Retinal pigment epithelial cell (primary cell): ENCODE measurements around the gene MTG1.
"Not testable (repeated sequence)": the region's sequence is repeated elsewhere in the genome, so short reads cannot be mapped to it uniquely, and the experiment has no call there.

Source experiments
- DNase-seq: peaks from one replicate; pipeline ENCODE4 v3.0.0-alpha.2; 2010; ENCODE audit warnings: low read depth
- H3K4me3 ChIP-seq: 2 replicates; pipeline ENCODE4 v1.5.1; 2011; ENCODE audit warnings: mild to moderate bottlenecking, low read length, control low read depth, moderate library complexity
- TF ChIP-seq, protein P1 (sequence below): conservative IDR thresholded peaks from 2 replicates; pipeline ENCODE4 v1.5.1; 2011; ENCODE audit warnings: low read depth, low read length, control low read depth, inconsistent platforms

Gene MTG1

GRCh38 chr10:133373174-133374090 lies 20.5 kb upstream of the MTG1 start, which contains the start of gene ECHS1:
Gene ECHS1 (minus strand): TSS chr10:133373354. CDS start chr10:133373333, 21 bp downstream.
- peak within 1 kb of the TSS; percentile 76 for H3K4me3 ChIP-seq
- DNase-seq, result peak; percentile 57
- TF ChIP-seq, protein P1, sequence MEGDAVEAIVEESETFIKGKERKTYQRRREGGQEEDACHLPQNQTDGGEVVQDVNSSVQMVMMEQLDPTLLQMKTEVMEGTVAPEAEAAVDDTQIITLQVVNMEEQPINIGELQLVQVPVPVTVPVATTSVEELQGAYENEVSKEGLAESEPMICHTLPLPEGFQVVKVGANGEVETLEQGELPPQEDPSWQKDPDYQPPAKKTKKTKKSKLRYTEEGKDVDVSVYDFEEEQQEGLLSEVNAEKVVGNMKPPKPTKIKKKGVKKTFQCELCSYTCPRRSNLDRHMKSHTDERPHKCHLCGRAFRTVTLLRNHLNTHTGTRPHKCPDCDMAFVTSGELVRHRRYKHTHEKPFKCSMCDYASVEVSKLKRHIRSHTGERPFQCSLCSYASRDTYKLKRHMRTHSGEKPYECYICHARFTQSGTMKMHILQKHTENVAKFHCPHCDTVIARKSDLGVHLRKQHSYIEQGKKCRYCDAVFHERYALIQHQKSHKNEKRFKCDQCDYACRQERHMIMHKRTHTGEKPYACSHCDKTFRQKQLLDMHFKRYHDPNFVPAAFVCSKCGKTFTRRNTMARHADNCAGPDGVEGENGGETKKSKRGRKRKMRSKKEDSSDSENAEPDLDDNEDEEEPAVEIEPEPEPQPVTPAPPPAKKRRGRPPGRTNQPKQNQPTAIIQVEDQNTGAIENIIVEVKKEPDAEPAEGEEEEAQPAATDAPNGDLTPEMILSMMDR, result no peak

GRCh38 chr10:133375357-133376115 lies 18.4 kb upstream of the MTG1 start:
- H3K4me3 ChIP-seq, result no peak overlapping the region
- TF ChIP-seq, protein P1, result no peak
- no peak for DNase-seq

DNA sequence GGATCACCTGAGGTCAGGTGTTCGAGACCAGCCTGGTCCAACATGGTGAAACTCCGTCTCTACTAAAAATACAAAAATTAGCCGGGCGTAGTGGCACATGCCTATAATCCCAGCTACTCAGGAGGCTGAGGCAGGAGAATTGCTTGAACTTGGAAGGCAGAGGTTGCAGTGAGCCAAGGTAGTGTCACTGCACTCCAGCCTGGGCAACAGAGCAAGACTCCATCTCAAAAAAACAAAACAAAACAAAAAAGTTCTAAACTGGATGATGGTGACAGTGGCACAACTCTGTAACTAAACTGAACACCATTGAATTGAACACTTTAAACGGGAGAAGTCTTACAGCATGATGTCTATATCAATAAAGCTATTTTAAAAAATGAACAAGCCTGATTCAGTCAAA lies 17.8 kb upstream of the MTG1 start:
- not testable (repeated sequence) for DNase-seq, H3K4me3 ChIP-seq

DNA sequence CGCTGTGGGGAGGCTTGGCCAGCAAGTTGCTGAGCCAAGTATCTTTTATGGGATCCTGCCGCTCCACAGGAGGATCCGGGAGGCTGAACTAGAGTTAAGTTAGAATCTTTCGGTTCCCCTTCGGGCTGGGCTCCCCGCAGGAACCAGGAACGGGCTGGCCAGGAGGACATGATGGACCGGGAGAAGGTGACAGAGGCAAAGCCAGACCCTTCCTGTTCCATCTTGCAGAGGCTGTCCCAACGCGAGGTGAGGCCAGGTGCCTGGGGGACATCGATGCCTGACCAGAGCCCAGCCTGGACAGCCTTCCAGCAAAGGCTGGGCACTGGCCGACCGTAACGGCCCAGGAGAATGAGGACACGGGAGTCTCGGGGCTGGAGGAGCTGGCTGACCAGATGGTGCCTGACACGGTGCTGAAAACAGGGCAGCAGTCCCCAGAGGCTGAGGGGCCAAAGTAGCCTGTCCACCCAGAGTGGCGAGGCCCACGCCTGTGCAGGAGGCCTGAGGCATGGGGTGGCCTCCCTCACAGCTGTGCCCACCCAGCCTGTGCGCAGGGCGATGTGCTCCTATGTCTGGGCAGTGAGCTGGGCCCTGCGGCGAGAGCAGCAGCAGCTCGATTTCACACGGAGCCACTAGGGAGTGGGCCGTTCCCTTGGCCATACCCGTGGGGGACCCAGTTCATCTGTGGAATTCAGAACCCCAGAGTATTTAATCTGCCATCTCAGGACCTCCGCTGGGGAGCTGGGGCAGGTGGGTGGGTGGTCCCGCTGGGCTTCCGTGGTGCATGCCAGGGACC lies 16.7 kb upstream of the MTG1 start:
- H3K4me3 ChIP-seq, result no peak overlapping the region
- TF ChIP-seq, protein P1, result no peak
- DNase-seq, result no peak

GRCh38 chr10:133377818-133378250 lies 16.1 kb upstream of the MTG1 start:
- TF ChIP-seq, protein P1, result no peak
- H3K4me3 ChIP-seq, result peak overlapping the region; percentile 71
- no peak for DNase-seq

- TF ChIP-seq, protein P1, result no peak
- H3K4me3 ChIP-seq, result peak overlapping the region; percentile 71
- no peak for DNase-seq
These were observed 15.5 kb upstream of the MTG1 start for GRCh38 chr10:133378251-133379096.
